Stomach (tissue), 9 donors: ENCODE results near the gene ZCWPW2. TPM values are rescaled to one million over a fixed set of nuclear protein-coding genes. Genes with fewer than 3 reads are reported as not detected.

ENCODE experiments used
- DNase-seq, 2 donors: peaks; one replicate each; pipeline versions ENCODE4 v3.0.0 to v3.0.0-alpha.2; 2013 to 2019
- H3K27ac ChIP-seq, 5 donors: fragments of 200-600 bp in 4 of 5; sonication (generic) in 4 of 5; one replicate each; pipeline ENCODE4 v1.5.1; 2013 to 2019; ENCODE audit warnings: mild to moderate bottlenecking in 1 of 5, moderate library complexity in 1 of 5
- H3K27me3 ChIP-seq, 3 donors: fragments of 200-600 bp; sonication (generic); one replicate each; pipeline ENCODE4 v1.5.1; 2017 to 2019; ENCODE audit warnings: mixed run types in 1 of 3
- H3K36me3 ChIP-seq, 4 donors: fragments of 200-600 bp; sonication (generic); 1 replicate in 3 of 4; 2 replicates in 1 of 4; pipeline ENCODE4 v1.5.1; 2016 to 2019
- H3K4me1 ChIP-seq, 4 donors: fragments of 200-600 bp; sonication (generic); one replicate each; pipeline ENCODE4 v1.5.1; 2016 to 2019
- H3K4me3 ChIP-seq, 4 donors: fragments of 200-600 bp; sonication (generic) in 3 of 4; one replicate each; pipeline ENCODE4 v1.5.1; 2016 to 2019; ENCODE audit warnings: mild to moderate bottlenecking in 1 of 4
- H3K9me3 ChIP-seq, 4 donors: fragments of 200-600 bp; sonication (generic); one replicate each; pipeline ENCODE4 v1.5.1; 2016 to 2019
- CTCF ChIP-seq, 7 experiments: fragments of 450-650 bp in 4 of 7; fragments of 200-600 bp in 3 of 7; sonication (generic) in 3 of 7; IDR thresholded peaks; one replicate each; pipeline ENCODE4 v1.5.1; 2016 to 2019; ENCODE audit warnings: antibody characterized with exemption in 7 of 7, control low read depth in 2 of 7, mild to moderate bottlenecking in 1 of 7
- EP300 ChIP-seq: sonication (generic); formaldehyde crosslinking; IDR thresholded peaks from one replicate; pipeline ENCODE4 v1.6.1; 2017; ENCODE audit warnings: antibody characterized with exemption
- POLR2A ChIP-seq, 4 donors: fragments of 450-650 bp; IDR thresholded peaks; one replicate each; pipeline ENCODE4 v1.6.1; 2016; ENCODE audit warnings: antibody characterized with exemption in 4 of 4, control low read depth in 2 of 4, mild to moderate bottlenecking in 1 of 4, moderate library complexity in 1 of 4
- POLR2AphosphoS5 ChIP-seq, 3 donors: sonication (generic); formaldehyde crosslinking; IDR thresholded peaks; one replicate each; pipeline ENCODE4 v1.6.1; 2016; ENCODE audit warnings: antibody characterized with exemption in 3 of 3
- WGBS, 5 donors: extraction: QIAGEN DNeasy Blood & Tissue Kit in 3 of 5; methylation state at CpG; one replicate each; pipeline versions ENCODE4 v1.1.5 to v1.1.7; 2013 to 2018; 5-methylcytosine and 5-hydroxymethylcytosine counted together
- intact Hi-C: fragments of 100-400 bp; cut with DNase I; formaldehyde crosslinking; loops from one replicate; pipeline ENCODE4 v1.15.1; 2023; ENCODE audit warnings: low total_unique reads
- polyA plus RNA-seq, 3 donors: library from polyadenylated mRNA; stranded (reverse); fragments of 200-250 nt; gene quantifications; one replicate each; pipeline ENCODE4 v1.2.3, GENCODE V29; 2013
- total RNA-seq, 5 donors: library from RNA; depleted of rRNA; stranded (reverse); fragments of >200 nt; gene quantifications; one replicate each; pipeline versions ENCODE4 v1.1.0 to v1.2.3, GENCODE V29; 2014 to 2016
- donor health status: healthy with polysubstance abuse.
- donor health status: Bipolar disorder and iron deficiency.
- donor health status: healthy.

Gene ZCWPW2
- total and polyA plus RNA-seq, 8 donors = 0.29 to 9.4 (median 0.88) TPM; not detected in 1

GRCh38 chr3:28317438-28318022 is 31.0 kb upstream of the ZCWPW2 start:
- Histone ChIP-seq H3K4me3 (no peak overlapping the region), H3K36me3 (peaks cover 0 to 28% (median 20%) of the 10 kb centered on the region in 4 donors), H3K27me3 (no peaks in the 10 kb centered on the region), H3K4me1 (no peaks in the 10 kb centered on the region), H3K9me3 (no peaks in the 10 kb centered on the region), H3K27ac (no peak overlapping the region)
- peak in 1 of 2 donors; percentile 67 for DNase-seq
- intact Hi-C loops = loop anchor here (10.0 kb wide), 1 partner anchor 603 kb away; no protein-coding TSS in a partner anchor
- WGBS, 5 donors = 10 to 25% (median 21%) methylated on average over 2 of the region's 2 CpGs
- TF ChIP-seq CTCF (IDR thresholded peaks at IDR 0.05) = peak in 3 of 7 experiments; percentile 28 to 35 (median 34)
- no peak for TF ChIP-seq EP300

GRCh38 chr3:28320981-28321380 is 27.5 kb upstream of the ZCWPW2 start:
- intact Hi-C loops = no loop called here
- H3K36me3 ChIP-seq = peaks cover 7 to 62% (median 49%) of the 10 kb centered on the region in 4 donors
- TF ChIP-seq CTCF (IDR thresholded peaks at IDR 0.05) (no peak), POLR2AphosphoS5 (IDR thresholded peaks at IDR 0.05) (no peak), EP300 (no peak), POLR2A (IDR thresholded peaks at IDR 0.05) (no peak)
- no peaks in the 10 kb centered on the region for H3K9me3 ChIP-seq
- H3K4me1 ChIP-seq = no peaks in the 10 kb centered on the region
- H3K27ac ChIP-seq = no peak overlapping the region
- DNase-seq = no peak
- no peaks in the 10 kb centered on the region for H3K27me3 ChIP-seq
- H3K4me3 ChIP-seq = no peak overlapping the region

DNA sequence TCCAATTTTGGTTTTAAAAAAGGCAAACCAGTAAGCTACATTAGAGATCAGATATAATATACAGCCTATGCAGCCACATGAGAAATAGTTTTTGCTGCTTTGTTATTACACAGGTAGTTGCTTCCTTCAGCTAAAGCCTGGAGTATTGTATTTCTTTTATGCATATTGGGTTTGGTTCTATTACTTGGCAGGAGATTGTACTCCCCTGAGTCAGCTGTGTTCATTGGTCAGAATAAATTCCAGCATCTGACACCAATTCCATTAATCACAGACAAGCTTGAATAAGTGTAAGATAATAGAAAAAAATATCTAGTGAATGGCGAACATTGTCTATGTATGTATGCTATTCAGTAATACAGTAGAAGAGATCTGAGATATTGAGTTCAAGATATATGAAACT is 26.1 kb upstream of the ZCWPW2 start:
- WGBS, 5 donors = 73 to 91% (median 86%) methylated on average over 1 of the region's 1 CpG
- peaks cover 0 to 8% (median 0%) of the 10 kb centered on the region in 4 donors for H3K4me1 ChIP-seq
- H3K4me3 ChIP-seq = no peak overlapping the region
- no peak for DNase-seq
- H3K36me3 ChIP-seq = peaks cover 7 to 69% (median 55%) of the 10 kb centered on the region in 4 donors
- no peaks in the 10 kb centered on the region for H3K27me3 ChIP-seq
- intact Hi-C loops = no loop called here
- no peaks in the 10 kb centered on the region for H3K9me3 ChIP-seq
- TF ChIP-seq POLR2AphosphoS5 (IDR thresholded peaks at IDR 0.05) (no peak), POLR2A (IDR thresholded peaks at IDR 0.05) (no peak), CTCF (IDR thresholded peaks at IDR 0.05) (no peak), EP300 (no peak)
- no peak overlapping the region for H3K27ac ChIP-seq

GRCh38 chr3:28326458-28326926 is 22.0 kb upstream of the ZCWPW2 start:
- Histone ChIP-seq H3K27ac (peak overlapping the region in 1 of 5 donors; percentile 14), H3K36me3 (peaks cover 7 to 64% (median 49%) of the 10 kb centered on the region in 4 donors), H3K27me3 (no peaks in the 10 kb centered on the region), H3K4me1 (peaks cover 0 to 9% (median 0%) of the 10 kb centered on the region in 4 donors), H3K9me3 (no peaks in the 10 kb centered on the region), H3K4me3 (no peak overlapping the region)
- no peak for TF ChIP-seq POLR2AphosphoS5 (IDR thresholded peaks at IDR 0.05)
- no peak for TF ChIP-seq CTCF (IDR thresholded peaks at IDR 0.05)
- TF ChIP-seq EP300 = no peak
- no peak for TF ChIP-seq POLR2A (IDR thresholded peaks at IDR 0.05)
- DNase-seq = peak in 1 of 2 donors; percentile 12
- intact Hi-C loops = no loop called here
- 49 to 66% (median 53%) methylated on average over 2 of the region's 2 CpGs for WGBS, 5 donors
